B cell (primary cell): ENCODE measurements around the gene NLRP9. TPM values are rescaled to one million over a fixed set of nuclear protein-coding genes. Genes with fewer than 3 reads are reported as not detected.

ENCODE experiments used
- ATAC-seq: fragments of 200-7000 bp; cut with Tn5 transposase; one replicate; pipeline ENCODE4 v1.10.0; 2021; ENCODE audit warnings: low read depth, mild to moderate bottlenecking, moderate number of reproducible peaks, moderate library complexity
- CTCF ChIA-PET: fragments of 350-600 bp; sonication (Branson Sonifier 250); formaldehyde crosslinking; loops from one replicate; lab custom pipeline; 2021; ENCODE audit warnings: antibody characterized with exemption, inconsistent platforms; lab: Charles Lee
- POLR2A ChIA-PET: fragments of 350-600 bp; sonication (Branson Sonifier 250); formaldehyde crosslinking; loops from one replicate; lab custom pipeline; 2021; ENCODE audit warnings: antibody characterized with exemption; lab: Charles Lee
- DNase-seq: peaks from one replicate; pipeline ENCODE4 v3.0.0; 2013
- H2AFZ ChIP-seq: 2 replicates; pipeline ENCODE4 v1.6.1; 2012; ENCODE audit warnings: mild to moderate bottlenecking, low read depth, low read length; ENCODE audit not compliant: insufficient read depth, poor library complexity, severe bottlenecking
- H3K27ac ChIP-seq, 2 donors: 1 replicate in 1 of 2; 2 replicates in 1 of 2; pipeline ENCODE4 v1.5.1; 2012 to 2013; ENCODE audit warnings: low read length in 2 of 2, mild to moderate bottlenecking in 2 of 2, moderate library complexity in 1 of 2
- H3K27me3 ChIP-seq, 4 experiments: fragments of 200-600 bp in 1 of 4; sonication (generic) in 1 of 4; replicated peaks in 1 of 4; 1 replicate in 2 of 4; 2 replicates in 2 of 4; pipeline versions ENCODE4 v1.6.1 to v1.7.0; 2013 to 2016; ENCODE audit warnings: low read length in 3 of 4, mild to moderate bottlenecking in 2 of 4, mixed read lengths in 1 of 4, moderate library complexity in 1 of 4; ENCODE audit not compliant: insufficient read depth in 4 of 4, control insufficient read depth in 3 of 4; ENCODE audit errors: control extremely low read depth in 1 of 4
- H3K36me3 ChIP-seq, 2 experiments: replicated peaks in 1 of 2; 1 replicate in 1 of 2; 2 replicates in 1 of 2; pipeline versions ENCODE4 v1.6.1 to v1.7.1; 2013; ENCODE audit warnings: low read length in 1 of 2; ENCODE audit not compliant: insufficient read depth in 2 of 2, control insufficient read depth in 1 of 2; ENCODE audit errors: control extremely low read depth in 1 of 2, extremely low read depth in 1 of 2
- H3K4me1 ChIP-seq, 2 donors: fragments of 200-600 bp in 1 of 2; sonication (generic) in 1 of 2; 1 replicate in 1 of 2; 2 replicates in 1 of 2; pipeline versions ENCODE4 v1.5.1 to v1.6.1; 2013 to 2017; ENCODE audit warnings: low read length in 2 of 2; ENCODE audit not compliant: control insufficient read depth in 2 of 2, insufficient read depth in 2 of 2
- H3K4me2 ChIP-seq: replicated peaks from 2 replicates; pipeline ENCODE3; 2012; ENCODE audit warnings: mild to moderate bottlenecking, low read depth, low read length; ENCODE audit not compliant: poor library complexity, severe bottlenecking
- H3K4me3 ChIP-seq, 5 experiments: fragments of 200-600 bp in 1 of 5; sonication (generic) in 1 of 5; 1 replicate in 3 of 5; 2 replicates in 2 of 5; pipeline versions ENCODE4 v1.5.1 to v1.7.0; 2011 to 2016; ENCODE audit warnings: low read length in 4 of 5, mild to moderate bottlenecking in 4 of 5, low read depth in 2 of 5, control low read depth in 1 of 5, moderate library complexity in 1 of 5; ENCODE audit not compliant: insufficient read depth in 1 of 5; ENCODE audit errors: control extremely low read depth in 1 of 5, extremely low read depth in 1 of 5
- H3K79me2 ChIP-seq: fragments of 200-600 bp; sonication (generic); one replicate; pipeline ENCODE4 v1.6.0; 2016; ENCODE audit warnings: low read length; ENCODE audit not compliant: control insufficient read depth, insufficient read depth
- H3K9ac ChIP-seq: fragments of 200-600 bp; sonication (generic); 2 replicates; pipeline ENCODE4 v1.6.1; 2017; ENCODE audit warnings: mild to moderate bottlenecking, low read length, moderate library complexity
- H3K9me3 ChIP-seq, 3 donors: one replicate each; pipeline versions ENCODE4 v1.6.1 to v1.7.1; 2013; ENCODE audit warnings: low read length in 2 of 3; ENCODE audit not compliant: control insufficient read depth in 2 of 3, insufficient read depth in 1 of 3; ENCODE audit errors: control extremely low read depth in 1 of 3
- H4K20me1 ChIP-seq: 2 replicates; pipeline ENCODE4 v1.6.0; 2012; ENCODE audit warnings: mild to moderate bottlenecking, low read length; ENCODE audit not compliant: insufficient read depth, control insufficient read depth, poor library complexity, severe bottlenecking
- H3K27ac Mint-ChIP-seq: one replicate; pipeline ENCODE4 v1.8.0; 2021; ENCODE audit warnings: mixed read lengths
- H3K27me3 Mint-ChIP-seq: one replicate; pipeline ENCODE4 v1.8.0; 2021; ENCODE audit warnings: mixed read lengths
- H3K4me1 Mint-ChIP-seq: one replicate; pipeline ENCODE4 v1.8.0; 2021; ENCODE audit warnings: mixed read lengths
- H3K4me3 Mint-ChIP-seq: one replicate; pipeline ENCODE4 v1.8.0; 2021; ENCODE audit warnings: mixed read lengths
- H3K9me3 Mint-ChIP-seq: one replicate; pipeline ENCODE4 v1.8.0; 2022; ENCODE audit warnings: mixed read lengths; ENCODE audit not compliant: insufficient read depth
- CTCF ChIP-seq: fragments of 200-600 bp; IDR thresholded peaks from one replicate; pipeline ENCODE4 v1.8.0; 2022; ENCODE audit warnings: antibody characterized with exemption, mild to moderate bottlenecking
- EZH2 ChIP-seq: IDR thresholded peaks from 2 replicates; pipeline ENCODE4 v1.6.1; 2012; ENCODE audit warnings: borderline replicate concordance, low read depth, mild to moderate bottlenecking, moderate library complexity, low read length; ENCODE audit not compliant: insufficient read depth, poor library complexity, severe bottlenecking
- WGBS: methylation state at CpG from one replicate; pipeline ENCODE4 v1.1.5; 2013; ENCODE audit warnings: missing lambda C conversion rate; ENCODE audit not compliant: insufficient coverage; 5-methylcytosine and 5-hydroxymethylcytosine counted together
- intact Hi-C: fragments of 100-400 bp; cut with micrococcal nuclease; formaldehyde crosslinking; loops from one replicate; pipeline ENCODE4 v1.10.0; 2022
- polyA plus RNA-seq: library from polyadenylated mRNA; depleted of rRNA; stranded (reverse); fragments of >200 nt; gene quantifications from 2 replicates; pipeline ENCODE4 v1.2.3, GENCODE V29; 2012
- total RNA-seq, 2 donors: library from RNA; stranded (reverse); fragments of 120-200 nt in 1 of 2; gene quantifications; 1 replicate in 1 of 2; 2 replicates in 1 of 2; pipeline versions ENCODE4 v1.2.3 to v1.2.4, GENCODE V29; 2013 to 2022

Gene NLRP9
- total and polyA plus RNA-seq, 2 donors (not counting 1 experiment from before 2014, with no cell fraction given), result not detected

GRCh38 chr19:55687281-55688201, 50.7 kb downstream of the NLRP9 start:
- no peak for DNase-seq
- Histone ChIP-seq H3K27me3 (no peaks in the 10 kb centered on the region), H4K20me1 (peaks cover 93% of the 10 kb centered on the region), H2AFZ (no peak overlapping the region), H3K27ac (peak overlapping the region in 1 of 2 donors; percentile 23), H3K4me2 (peak overlapping the region; percentile 39), H3K9me3 (no peaks in the 10 kb centered on the region), H3K4me3 (no peak overlapping the region), H3K36me3 (peaks cover 0 to 86% of the 10 kb centered on the region in 2 experiments), H3K79me2 (peaks cover 74% of the 10 kb centered on the region), H3K4me1 (peaks cover 9 to 30% of the 10 kb centered on the region in 2 donors), H3K9ac (no peak overlapping the region)
- H3K9me3 Mint-ChIP-seq, result no peaks in the 10 kb centered on the region
- 98% methylated on average over 19 of the region's 22 CpGs for WGBS
- H3K27me3 Mint-ChIP-seq, result no peaks in the 10 kb centered on the region
- no peak for ATAC-seq
- peaks cover 38% of the 10 kb centered on the region for H3K4me1 Mint-ChIP-seq
- intact Hi-C loops, result no loop called here
- no peak for TF ChIP-seq EZH2
- no peak for TF ChIP-seq CTCF
- CTCF ChIA-PET, result no interaction called here
- no peak overlapping the region for H3K4me3 Mint-ChIP-seq
- H3K27ac Mint-ChIP-seq, result peak overlapping the region; percentile 41
- POLR2A ChIA-PET, result no interaction called here
